GM21619 (cell line): ENCODE measurements around the gene HJURP.

ENCODE experiments used
- ATAC-seq: cut with Tn5 transposase; IDR thresholded peaks from one replicate; pipeline ENCODE4 v1.9.1; 2021; ENCODE audit not compliant: unreplicated experiment

Gene HJURP

DNA sequence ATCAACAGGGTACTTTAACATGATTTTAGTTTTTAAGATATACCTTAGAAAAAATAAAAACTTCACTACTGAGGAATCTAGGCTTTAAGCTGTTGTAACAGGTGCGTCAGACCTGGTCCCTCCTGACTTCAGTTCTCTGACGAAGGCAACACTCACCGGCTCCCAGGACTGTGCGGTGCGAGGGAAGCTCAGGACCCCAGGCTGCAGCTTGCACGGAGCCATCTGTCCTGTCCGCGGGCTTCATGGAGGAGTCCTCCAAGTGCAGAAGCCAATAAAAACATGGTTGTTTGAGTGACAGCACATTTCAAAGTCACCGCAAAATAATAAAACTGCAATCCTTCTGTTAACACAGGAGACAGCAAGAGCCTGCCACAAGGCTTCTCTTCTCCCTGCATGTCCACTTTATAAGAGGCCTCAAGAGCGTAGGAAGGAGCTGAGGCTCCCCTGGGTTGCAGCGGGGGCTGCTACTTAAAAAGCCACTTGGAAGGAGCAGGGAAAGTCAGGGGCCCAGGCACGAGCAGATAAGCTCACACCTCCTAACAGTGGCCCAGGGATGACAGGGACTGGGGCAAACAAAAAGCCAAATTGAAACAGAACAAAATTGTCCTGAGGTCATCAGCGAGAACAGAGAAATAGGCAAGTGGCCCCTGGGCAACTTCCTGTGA lies 4.6 kb downstream of the HJURP start:
- no peak for ATAC-seq

DNA sequence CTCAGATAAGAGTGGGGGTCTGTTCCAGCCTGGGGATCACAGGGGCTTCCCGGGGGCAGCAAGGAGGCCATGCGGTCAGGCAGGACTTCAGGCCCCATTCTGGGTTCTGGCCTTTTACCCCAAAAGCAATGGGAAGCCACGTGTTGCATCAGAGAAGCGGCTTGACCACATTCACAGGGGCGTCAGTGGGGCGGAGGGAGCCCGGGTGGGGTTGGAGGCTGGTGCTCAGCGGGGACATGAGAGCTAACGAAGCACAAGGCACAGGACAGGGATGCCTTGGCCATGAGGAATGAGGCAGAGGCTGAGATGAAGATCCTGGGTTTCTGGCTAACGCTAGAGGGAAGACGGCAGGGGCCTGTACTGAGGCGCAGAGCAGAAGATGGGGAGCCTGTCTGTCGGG lies 6.1 kb downstream of the HJURP start:
- no peak for ATAC-seq

DNA sequence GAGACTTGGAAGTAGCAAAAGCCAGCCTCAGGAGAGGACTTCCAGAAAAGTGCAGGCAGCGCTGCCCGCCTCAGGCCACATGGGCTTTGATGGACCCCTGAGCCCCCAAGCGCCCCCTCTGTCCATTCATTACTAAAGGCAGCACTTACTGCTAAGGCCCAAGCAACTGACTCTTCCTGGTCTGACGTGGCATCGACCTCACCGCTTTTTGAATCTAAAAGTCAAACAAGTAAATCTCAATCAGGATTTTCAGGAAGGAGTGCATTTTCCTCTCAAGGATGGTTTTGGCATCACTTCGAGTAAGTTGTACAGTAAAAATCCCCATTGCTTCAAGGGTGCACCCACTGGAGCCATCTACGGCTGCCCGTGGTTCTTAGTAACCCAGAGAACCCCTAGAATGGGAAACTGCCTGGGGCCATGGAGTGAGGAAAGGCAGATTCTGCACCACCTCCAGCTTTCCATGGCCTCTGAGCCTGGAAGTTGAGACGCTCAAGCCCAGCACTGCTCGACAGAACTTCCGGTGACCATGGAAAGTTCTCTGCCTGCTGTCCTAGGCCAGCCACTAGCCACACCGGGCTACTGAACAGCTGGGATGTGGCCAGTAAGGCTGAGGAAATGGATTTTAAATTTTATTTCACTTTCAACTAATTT lies 7.0 kb downstream of the HJURP start:
- ATAC-seq: no peak

DNA sequence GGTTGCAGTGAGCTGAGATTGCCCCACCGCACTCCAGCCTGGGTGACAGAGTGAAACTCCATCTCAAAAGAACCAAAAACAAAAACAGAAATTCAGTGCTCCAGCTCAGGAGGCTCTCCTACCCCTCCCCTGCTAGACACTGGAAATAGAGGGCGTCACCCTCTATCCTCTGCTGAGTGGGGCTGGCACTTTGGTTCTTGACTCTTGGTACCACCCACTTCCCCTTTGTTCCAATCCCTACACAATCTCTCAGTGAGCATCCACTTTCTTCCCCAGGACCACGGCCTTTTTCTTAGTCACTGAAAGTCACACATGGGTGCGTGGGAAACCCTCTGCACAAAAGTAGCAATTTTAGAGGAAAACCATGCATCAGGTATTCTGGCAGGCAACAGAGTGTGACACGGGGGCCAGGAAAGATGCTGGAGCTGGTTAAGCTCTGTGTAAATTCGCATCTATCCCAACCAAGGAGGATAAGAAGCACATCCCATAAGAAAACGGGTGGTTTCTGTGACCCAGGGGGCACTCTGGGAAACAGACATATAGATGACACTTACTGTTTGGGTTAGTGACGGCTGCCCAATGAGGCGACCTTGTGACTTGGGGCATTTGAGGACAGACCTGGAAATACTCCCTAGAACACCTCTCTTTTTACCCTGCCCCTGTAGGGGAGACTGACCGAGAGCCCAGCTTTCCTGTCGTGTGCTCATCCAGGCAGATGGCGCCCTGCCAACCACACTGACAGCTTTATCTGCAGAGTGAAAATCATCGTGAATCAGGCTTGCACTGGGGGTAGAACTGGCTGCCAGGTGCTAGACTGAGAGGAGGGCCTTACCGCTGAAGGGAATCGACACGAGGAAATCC lies 7.7 kb downstream of the HJURP start:
- no peak for ATAC-seq

DNA sequence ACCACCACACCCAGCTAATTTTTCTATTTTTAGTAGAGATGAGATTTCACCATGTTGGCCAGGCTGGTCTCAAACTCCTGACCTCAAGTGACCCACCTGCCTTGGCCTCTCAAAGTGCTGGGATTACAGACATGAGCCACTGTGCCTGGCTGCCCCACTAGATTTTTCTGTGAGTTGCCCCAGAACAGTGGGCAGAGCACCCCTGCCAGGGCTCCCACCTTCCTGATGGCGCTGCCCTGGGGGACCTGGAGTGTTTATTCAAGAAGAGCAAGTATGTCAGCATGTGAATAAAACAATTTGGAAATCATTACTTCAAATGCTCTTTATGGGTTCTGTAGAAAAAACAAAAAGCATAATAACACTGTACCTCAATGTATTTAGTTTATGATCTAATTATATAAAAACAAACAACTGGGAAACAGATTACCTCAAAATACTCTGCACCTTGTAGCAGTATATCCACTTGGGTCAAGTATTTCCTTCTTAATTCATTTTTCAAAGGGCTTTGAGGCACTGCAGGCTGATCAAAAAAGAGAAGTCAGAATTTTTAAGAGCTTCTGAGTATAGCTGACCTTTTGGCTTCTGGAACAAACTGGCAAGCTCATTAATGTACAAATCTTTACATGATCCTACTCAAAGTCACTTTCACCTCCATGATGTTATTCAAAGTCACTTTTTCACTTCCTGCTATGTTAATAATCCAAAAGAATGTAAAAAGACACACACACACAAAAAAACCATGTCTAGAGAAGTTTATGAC lies 8.9 kb downstream of the HJURP start:
- no peak for ATAC-seq

DNA sequence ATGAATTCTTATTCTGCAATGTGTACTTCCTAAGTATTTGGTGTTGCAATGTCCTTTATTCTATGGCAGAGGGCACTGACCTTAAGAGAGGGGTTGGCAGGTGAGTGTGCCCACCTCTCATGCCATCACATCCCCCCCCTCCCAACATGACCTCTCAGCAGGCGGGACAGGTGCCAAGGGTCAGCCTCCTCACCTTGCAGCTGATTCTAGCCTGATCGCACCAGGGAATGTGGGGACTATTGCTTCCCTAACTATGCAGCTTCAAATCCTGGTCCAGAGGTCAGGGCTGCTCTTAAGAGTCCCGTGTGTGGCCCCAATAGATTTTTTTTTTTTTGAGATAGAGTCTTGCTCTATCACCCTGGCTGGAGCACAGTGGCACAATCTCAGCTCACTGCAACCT lies 9.5 kb downstream of the HJURP start:
- ATAC-seq: no peak

DNA sequence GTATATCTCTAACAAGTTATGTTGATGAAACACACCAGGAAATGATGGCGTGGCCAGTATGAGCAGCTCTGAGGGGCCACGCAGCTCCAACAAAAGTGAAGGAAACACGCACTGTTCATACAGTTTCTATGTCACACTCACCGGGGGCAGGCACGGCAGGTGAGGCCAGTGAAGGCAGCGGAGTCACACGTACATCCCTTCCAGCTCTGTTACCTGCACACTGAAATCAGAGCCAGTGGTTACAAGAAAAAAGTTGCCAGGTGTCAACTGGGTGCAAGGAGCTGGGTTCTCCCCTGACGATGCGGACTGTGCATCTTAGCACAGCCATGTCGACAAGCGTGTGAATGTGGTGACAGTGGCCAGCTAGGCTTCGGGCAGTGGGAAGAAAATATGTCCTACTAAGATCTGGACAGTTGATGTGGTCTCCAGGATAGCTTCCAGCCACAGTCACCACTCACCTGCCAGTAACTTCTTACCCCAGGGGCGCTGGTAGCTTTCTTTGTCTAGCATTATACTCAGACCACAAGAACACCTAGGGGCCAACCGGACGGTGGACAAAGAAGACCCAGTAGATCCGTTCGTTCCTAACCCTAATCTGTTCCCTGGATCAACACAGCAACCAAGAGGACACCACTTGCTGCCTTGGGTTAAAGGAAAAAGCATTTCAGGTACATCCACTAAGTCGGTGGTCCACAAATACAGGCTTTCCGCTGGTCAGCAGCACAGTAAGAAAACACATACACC lies 10.1 kb downstream of the HJURP start:
- ATAC-seq: no peak

DNA sequence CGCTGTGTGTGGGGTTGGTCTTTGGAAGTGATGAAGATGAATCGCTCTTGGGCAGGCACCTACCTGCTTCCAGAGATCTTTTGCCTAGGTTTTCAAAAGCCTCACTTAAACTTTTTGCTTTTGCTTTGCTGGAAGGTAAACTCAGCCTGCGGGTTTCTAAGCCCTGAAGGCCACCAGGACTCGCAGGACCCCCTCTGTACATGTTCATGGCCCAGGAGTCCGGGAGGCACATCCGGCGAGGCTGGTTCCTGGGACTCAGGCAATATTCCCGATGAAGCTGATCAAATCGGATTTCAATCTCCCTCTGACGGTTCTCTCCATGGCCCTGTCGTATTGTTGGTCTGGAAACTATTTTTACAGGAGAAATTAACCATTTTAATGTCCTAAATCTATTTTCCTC lies 13.2 kb downstream of the HJURP start:
- no peak for ATAC-seq

DNA sequence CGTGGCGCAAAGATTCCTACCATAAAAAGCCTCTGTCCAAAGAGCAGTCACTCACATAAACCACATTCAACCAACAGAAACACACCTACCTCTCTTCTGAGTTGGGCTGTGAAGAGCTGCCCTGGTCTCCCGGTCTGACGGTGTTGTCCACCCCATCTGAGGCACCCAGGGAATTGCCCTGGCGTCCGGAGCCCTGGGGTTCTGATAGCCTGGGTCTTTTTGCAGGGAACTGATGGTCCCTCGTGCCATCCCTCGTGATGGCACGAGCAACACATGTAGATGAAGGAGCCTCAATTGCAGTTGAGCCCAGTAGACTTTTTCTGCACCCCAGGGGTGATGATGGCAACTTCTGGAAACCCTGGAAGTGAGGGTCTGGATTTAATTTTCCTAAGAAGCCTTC lies 13.8 kb downstream of the HJURP start:
- ATAC-seq: no peak

DNA sequence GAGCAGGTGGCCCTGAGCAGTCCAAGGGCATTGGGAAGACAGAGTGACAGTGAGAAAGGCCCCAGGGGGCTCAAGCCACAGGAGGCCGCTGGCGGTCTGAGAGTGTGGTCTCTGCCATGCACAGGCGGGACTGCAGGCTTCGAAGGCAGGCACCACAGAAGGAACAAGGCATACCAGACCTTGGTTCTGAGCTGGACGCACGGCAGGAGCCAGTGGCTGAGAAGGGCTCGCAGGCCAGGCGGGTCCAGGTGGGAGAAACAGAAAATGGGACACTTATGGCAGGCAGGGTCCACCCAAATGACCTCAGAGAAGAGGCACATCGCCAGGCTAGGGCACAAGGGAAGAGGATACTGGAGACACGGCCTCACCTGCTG lies 14.9 kb downstream of the HJURP start:
- no peak for ATAC-seq

DNA sequence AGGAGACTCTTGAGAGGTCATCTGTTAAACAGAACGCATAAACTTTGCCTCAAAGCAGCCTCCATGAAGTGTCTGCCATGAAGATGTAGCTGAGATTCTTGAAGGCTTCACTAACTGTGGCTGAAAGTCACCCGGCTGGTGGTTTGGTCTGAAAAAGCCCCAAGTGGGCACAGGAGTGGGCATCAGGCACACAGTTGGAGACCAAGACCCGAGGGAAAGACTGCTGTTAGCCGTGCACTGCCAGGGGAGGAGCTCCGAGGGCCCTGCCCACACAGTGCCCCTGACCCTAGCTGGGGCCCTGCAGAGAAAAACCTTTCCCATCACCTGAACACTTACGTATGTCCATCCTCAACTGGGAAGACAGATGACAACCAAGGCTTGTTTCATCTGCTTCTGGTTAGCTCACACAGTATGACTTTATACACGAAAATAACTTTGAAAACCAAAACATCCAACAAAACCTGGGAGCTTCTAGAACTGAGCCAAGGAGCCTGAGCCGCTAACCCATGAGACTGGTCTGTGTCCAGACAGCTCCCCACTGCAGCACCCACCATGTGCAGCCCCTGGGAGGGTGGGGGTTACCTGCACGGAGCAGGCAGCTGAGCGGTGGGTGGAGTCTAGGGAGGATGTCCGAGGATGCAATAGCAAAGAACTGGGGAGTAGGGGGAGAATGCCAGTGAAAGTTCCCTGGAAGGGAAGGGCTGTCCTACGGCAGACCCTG lies 15.4 kb downstream of the HJURP start:
- ATAC-seq: no peak

DNA sequence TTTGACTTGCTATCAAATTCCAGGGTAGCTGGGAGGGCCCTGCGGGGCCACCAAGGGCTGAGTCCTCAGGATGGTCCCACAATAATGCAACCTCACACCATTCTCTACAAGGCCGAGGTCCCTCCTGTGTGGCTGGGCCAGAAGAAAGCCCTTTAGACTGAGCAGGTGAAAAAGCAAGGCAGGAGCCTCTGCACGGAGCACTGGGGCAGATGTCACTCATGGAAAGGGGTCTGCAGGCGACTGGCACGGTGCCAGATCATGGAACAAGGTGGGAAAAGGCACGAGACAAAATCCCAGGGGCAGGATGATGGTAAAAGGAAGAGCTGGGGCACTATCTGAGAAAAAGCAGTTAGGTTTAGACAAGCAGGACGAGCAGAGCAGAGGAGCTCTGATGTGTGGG lies 16.1 kb downstream of the HJURP start:
- ATAC-seq: no peak

DNA sequence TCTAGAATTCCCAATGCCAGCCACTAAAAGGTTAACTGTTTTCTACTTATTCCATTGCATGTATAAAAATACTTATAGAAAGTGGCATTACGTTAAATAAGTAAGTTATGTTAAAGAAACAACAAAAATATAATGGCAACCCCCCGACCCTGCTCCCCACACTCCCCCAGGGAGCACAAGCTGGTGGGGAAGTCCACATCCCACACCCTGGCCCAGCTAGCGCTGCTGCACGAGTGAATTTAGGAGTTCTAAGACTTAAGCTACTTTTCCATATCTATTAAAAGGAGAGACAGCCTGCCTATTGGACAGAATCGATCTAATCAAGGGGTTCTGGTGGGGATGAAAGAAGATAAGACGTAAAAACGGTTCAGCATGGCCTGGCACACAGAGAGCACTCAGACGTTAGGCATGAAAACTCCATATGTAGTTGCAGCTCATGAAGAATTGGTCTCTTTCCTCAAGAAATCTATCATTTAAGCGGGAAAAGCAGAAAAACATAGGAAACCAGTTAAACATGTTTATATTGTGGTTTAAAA lies 16.6 kb downstream of the HJURP start:
- ATAC-seq: no peak

DNA sequence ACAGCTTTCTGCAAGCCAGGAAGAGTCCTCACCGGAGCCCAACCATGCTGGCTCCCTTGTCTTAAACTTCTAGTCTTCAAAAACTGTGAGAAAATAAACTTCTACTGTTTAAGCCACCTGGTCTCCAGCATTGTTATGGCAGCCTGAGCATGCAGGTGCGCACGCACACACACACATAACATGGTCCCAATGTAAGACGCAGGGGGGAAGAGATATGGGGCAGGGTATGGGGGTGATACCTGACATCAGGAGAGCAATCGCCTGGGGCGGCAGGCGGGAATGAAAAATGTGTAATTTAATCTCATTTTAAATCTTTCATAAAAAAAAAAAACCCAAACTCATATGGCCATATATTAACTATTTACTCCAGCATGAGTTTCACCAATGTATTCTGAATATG lies 18.0 kb downstream of the HJURP start:
- no peak for ATAC-seq

DNA sequence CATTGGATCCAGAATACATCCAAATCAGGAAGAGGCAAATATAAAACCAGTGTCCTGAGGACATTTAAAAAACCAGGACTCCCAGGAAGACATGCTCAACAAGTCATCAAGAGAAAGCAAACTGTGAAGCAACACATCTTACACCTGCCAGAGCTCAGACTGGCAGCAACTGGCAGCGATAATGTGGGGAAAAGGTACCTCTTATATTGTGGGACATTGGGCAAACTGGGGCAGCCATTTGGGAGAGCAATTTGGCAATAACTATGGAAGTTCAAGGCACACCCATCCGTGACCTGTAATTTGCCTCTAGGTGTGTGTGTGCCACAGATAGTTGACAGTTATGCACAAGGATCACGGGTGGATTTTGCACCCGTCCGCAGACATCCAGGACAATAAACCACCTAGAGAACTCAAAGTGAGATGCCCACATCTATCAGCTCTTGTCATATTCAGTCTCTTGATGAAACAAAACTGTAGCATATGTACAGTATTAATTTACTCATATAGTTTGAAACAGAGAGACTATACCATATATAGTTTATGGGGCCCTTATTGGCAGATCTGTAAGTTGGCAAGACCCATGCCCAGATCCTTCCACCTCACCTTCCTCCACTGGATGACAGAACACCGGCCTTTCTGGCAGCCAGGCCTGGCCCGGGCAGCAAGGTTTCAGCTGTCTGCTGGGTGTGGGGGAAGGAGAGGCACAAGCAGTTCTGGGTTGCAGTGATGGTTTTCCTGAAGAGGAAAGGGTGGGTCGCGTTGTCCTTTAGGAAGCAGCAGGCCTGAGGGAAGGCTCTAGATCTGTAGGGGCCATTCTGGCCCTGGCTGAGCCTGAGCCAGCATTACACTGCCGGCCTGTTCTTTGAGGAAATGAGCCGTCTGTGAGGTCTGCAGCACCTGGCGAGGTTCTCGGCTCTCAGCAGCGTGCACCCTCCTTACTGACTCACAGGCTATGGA lies 18.8 kb downstream of the HJURP start:
- no peak for ATAC-seq

DNA sequence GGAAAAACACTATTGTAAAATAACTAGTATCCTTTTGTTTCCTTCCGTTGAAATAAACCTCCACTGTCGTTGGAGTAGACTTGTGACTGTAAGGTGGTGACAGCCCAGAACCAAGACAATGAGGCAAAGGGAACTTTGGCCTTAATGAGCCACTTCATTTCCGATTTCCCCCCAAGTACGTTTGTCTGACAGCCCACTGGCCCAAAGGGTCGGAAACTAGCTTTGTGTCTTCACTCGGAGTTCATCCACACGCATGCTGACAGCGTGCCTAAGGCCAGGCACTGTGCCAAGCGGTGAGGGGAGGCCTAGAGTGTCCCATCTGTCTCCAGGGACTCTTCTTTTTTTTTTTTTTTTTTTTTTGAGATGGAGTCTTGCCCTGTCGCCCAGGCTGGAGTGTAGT lies 21.0 kb downstream of the HJURP start:
- ATAC-seq: no peak

DNA sequence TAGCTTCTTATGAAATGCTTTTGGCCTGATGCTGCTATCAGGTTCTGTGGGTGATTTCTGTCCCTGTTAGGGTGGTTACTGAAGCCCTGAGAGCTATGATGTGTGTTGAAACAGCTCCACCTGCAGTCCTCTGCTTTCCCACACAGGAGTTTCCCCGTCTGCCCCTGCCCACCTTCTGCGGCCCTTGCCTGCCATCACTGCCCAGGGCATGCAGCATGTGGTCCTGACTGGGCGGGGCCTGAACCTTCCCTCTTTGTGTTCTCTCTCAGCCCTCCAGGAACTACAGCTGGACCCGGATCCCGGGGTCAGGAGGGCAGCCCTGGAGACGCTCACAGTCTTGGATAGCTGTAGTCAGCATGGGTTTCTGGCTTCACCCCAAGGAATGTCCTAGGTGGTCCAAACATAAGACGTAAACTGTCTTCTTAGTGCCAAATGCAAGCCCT lies 21.4 kb downstream of the HJURP start:
- ATAC-seq: no peak

DNA sequence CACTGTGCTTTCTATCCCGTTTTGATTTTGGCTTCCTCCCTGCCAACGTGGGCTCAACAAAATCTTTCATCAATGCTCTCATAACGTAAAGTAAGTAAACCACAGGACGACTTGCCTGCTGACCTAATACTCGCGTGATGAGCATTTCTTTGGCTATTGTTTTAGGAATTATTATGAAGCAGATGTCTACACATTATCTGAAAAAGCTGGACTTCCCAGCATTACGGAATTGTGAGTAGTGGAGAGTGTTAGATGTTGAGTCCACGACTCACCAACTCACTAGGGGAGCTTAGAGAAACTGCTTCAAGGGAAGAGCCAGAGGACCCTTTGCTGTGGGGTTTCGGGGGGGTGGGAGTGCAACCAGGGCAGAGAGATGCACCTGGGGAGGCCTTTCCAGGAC lies 21.9 kb downstream of the HJURP start:
- ATAC-seq: no peak

DNA sequence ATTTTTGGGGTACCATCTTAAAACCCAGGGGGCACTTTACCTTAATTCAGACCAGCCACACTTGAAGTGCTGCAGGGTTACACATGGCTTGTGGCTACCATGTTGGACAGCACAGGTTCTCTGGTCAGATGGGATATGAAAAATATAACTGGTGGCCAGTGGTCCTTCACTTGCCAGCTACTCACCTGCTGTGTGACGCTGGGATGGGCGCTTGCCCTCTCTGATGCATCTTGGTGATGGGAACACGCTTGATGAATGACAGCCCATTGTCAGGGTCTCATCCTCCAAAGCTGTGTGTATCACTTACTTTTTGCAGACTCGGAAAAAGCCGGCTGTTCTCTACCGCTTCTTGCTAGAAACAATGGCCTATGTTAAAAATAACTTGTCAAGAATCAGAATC lies 22.5 kb downstream of the HJURP start:
- no peak for ATAC-seq
